ENCODE results near the gene NDST1.

DNA sequence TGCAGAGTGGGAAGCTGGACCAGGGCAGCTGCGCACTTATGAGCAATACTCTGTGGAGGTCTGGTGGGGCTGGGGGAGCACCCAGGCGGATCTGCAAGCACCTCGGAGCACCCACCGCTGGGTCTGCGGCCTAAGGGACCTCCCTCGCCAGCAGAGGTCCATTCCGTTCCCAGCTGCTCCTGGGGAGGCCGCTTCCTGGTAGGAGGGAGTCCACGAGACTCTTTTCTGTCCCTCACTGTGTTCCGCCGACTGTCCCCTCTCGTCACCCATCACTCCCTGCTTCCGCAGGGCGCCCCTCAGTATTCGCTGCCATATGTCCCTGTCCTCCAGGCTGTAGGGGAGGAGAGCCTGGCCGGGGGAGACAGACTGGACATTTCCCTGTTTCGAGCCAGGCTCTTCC, 45.5 kb downstream of the NDST1 start:
- TF ChIP-seq, protein P1, sequence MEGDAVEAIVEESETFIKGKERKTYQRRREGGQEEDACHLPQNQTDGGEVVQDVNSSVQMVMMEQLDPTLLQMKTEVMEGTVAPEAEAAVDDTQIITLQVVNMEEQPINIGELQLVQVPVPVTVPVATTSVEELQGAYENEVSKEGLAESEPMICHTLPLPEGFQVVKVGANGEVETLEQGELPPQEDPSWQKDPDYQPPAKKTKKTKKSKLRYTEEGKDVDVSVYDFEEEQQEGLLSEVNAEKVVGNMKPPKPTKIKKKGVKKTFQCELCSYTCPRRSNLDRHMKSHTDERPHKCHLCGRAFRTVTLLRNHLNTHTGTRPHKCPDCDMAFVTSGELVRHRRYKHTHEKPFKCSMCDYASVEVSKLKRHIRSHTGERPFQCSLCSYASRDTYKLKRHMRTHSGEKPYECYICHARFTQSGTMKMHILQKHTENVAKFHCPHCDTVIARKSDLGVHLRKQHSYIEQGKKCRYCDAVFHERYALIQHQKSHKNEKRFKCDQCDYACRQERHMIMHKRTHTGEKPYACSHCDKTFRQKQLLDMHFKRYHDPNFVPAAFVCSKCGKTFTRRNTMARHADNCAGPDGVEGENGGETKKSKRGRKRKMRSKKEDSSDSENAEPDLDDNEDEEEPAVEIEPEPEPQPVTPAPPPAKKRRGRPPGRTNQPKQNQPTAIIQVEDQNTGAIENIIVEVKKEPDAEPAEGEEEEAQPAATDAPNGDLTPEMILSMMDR (IDR thresholded peaks at IDR 0.05; ENCODE audit: extremely low read depth in 1 of 2, insufficient read depth in 1 of 2, low read depth in 1 of 2, low read length in 2 of 2), result no peak
- no peak for TF ChIP-seq POLR2AphosphoS5 (IDR thresholded peaks at IDR 0.05; ENCODE audit: insufficient read depth, low read depth, low read length)
- TF ChIP-seq, protein P2, sequence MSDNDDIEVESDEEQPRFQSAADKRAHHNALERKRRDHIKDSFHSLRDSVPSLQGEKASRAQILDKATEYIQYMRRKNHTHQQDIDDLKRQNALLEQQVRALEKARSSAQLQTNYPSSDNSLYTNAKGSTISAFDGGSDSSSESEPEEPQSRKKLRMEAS (IDR thresholded peaks at IDR 0.05; ENCODE audit: insufficient read depth, insufficient read length), result no peak
- TF ChIP-seq JUN (IDR thresholded peaks at IDR 0.05; ENCODE audit: borderline replicate concordance, insufficient read depth, insufficient read length, low read depth), result no peak
- no peak for TF ChIP-seq POLR2A (IDR thresholded peaks at IDR 0.05; ENCODE audit: low read depth, low read length)
- no peak for TF ChIP-seq FOS (IDR thresholded peaks at IDR 0.05; ENCODE audit: borderline replicate concordance, insufficient read depth, low read length)
- no peak for TF ChIP-seq EZH2 (IDR thresholded peaks at IDR 0.05; ENCODE audit: borderline replicate concordance, low read depth, low read length, severe bottlenecking)
- TF ChIP-seq GATA2 (IDR thresholded peaks at IDR 0.05; ENCODE audit: insufficient read depth, insufficient read length, low read depth, low read length), result no peak
- TF ChIP-seq MYC (IDR thresholded peaks at IDR 0.05; ENCODE audit: low read depth, low read length), result no peak

All from endothelial cell of umbilical vein (primary cell).